Stimulated activated effector memory CD8-positive, alpha-beta T cell treated with anti-CD3 and anti-CD28 coated beads, Interleukin-12 subunit alpha, Interleukin-12 subunit beta, amount 100 ng/mL, for 72 hours (primary cell): ENCODE results near the gene BCL2L2.

Source experiments
- ATAC-seq: fragments of 150-1000 bp; cut with Tn5 transposase; 2 replicates; pipeline ENCODE4 v1.10.0; 2021
- DNase-seq, 2 donors: peaks; one replicate each; pipeline ENCODE4 v3.0.0; 2021 to 2022; ENCODE audit warnings: low spot score in 2 of 2
- H3K27ac Mint-ChIP-seq: one replicate; pipeline ENCODE4 v1.8.0; 2022; ENCODE audit warnings: mild to moderate bottlenecking, mixed read lengths
- H3K36me3 Mint-ChIP-seq: one replicate; pipeline ENCODE4 v1.8.0; 2022; ENCODE audit warnings: mild to moderate bottlenecking, mixed read lengths
- H3K4me1 Mint-ChIP-seq: one replicate; pipeline ENCODE4 v1.8.0; 2022; ENCODE audit warnings: mixed read lengths
- H3K4me3 Mint-ChIP-seq: one replicate; pipeline ENCODE4 v1.8.0; 2022; ENCODE audit warnings: mild to moderate bottlenecking, mixed read lengths
- H3K9me3 Mint-ChIP-seq: one replicate; pipeline ENCODE4 v1.8.0; 2022; ENCODE audit warnings: mixed read lengths

Gene BCL2L2

DNA sequence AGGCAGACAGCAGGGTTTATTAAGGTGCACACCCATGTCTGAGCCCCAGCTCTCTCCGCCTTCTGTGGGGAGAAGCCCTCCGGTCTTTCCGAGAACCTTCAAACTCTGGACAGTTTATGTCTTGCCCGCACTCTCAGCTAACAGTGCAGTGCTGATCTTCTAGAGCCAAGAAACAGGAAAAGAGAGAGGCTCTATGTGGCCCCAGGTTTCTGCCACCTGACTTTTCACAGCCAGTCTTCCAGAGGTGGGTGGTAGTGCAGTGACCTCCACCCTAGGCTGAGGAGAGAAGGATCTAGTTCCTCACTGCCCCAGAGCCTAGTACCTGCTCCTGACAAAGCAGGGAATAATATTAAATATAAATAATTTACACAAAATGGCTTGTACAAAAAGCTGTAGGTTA lies 50.0 kb downstream of the BCL2L2 start:
- H3K27ac Mint-ChIP-seq: no peak overlapping the region
- H3K4me1 Mint-ChIP-seq: peaks cover 11% of the 10 kb centered on the region
- DNase-seq: no peak
- H3K36me3 Mint-ChIP-seq: no peaks in the 10 kb centered on the region
- H3K9me3 Mint-ChIP-seq: no peaks in the 10 kb centered on the region
- no peak overlapping the region for H3K4me3 Mint-ChIP-seq
- ATAC-seq: no peak

DNA sequence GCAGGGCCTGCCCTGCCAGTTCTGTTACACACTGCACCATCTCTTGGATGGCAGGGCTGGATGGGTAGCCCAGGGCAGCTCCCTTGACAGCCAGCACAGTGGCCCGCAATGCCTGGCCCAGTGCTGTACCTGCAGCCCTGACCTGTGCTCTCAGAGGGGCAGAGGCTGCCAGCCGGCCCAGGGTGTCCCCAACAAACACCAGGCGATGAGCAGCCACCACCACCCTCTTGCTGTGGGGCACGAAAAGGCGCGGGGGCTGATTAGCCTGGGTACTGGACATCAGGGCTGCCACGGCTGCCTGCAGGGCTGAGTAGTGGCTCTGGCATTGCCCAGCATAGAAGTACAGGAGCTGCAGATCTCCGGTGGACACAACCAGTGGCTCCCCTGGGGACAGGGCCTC lies 50.6 kb downstream of the BCL2L2 start:
- Mint-ChIP-seq H3K9me3 (no peaks in the 10 kb centered on the region), H3K4me1 (peaks cover 11% of the 10 kb centered on the region), H3K36me3 (no peaks in the 10 kb centered on the region), H3K27ac (no peak overlapping the region), H3K4me3 (no peak overlapping the region)
- DNase-seq: no peak
- ATAC-seq: no peak

DNA sequence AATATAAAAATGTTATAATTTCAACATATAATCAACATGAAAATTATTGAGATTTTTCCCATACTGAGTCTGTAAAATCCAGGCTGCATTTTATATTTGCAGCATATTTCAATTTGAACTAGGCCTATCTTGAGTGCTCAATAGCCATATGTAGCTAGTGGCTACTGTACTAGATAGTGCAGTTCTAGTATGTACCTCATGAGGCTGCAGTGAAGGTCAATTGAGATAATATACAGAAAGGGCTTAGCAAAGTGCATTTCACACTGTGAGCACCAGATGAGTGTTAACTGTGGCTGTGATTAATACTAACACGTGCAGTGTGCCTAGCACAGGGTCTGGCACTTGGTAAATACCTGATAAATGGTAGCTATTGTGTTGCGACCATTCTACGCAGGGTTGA lies 51.4 kb downstream of the BCL2L2 start:
- Mint-ChIP-seq H3K4me1 (peaks cover 7% of the 10 kb centered on the region), H3K27ac (no peak overlapping the region), H3K4me3 (no peak overlapping the region), H3K36me3 (no peaks in the 10 kb centered on the region), H3K9me3 (no peaks in the 10 kb centered on the region)
- ATAC-seq (no peak), DNase-seq (no peak)

DNA sequence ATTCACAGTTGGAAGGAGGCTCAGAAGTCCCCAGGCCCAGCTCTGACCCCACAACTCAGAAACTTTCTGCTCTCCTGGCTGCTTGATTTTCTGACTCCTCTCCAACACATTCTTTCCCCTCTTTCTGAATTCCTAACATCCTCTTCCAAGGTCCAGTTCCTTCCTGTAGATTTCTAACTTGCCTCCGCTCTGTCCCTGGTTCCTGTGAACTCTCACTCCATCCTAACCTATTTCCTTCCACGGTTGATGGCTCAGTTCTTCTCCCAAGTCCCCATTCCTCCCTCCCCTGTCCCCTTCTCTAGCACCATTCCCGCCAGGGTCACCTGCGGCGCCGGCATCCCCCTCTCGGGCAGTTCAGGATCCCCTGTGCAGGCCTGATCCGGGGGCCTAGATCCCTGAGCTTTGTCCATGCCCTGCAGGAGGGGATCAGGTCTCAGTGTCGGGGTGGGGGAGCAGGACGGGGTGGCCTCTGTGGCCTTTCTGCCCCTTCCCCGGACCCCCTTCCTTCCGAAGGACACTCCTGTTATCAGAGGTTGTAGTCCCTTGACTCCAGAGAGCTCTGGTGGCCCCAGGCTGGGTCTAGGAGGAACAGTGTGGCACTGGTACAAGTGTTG lies 52.0 kb downstream of the BCL2L2 start:
- ATAC-seq: no peak
- DNase-seq: no peak
- Mint-ChIP-seq H3K4me1 (peaks cover 4% of the 10 kb centered on the region), H3K4me3 (no peak overlapping the region), H3K9me3 (no peaks in the 10 kb centered on the region), H3K27ac (no peak overlapping the region), H3K36me3 (no peaks in the 10 kb centered on the region)

DNA sequence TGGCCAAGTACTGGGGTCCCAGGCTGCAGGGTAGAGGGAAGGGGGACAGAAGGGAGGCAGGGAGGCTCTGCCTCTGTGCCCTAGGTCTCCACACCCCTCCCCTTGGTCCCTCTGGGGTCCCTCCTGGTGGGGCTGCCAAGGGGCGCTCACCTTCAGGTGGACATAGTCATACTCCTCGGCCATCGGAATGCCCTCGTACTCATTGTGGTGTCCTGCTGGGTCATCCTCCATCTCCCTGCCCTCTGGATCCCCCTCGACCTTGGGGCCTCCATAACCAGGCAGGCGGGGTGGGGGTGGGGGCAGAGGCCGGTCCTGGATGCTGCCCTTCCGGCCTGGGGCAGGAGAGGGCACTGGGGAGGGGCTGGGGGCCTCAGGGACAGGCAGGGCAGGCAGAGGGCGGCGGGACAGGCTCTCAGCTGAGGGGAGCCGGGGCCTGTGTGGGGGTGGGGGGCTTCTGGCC lies 52.6 kb downstream of the BCL2L2 start:
- Mint-ChIP-seq H3K9me3 (no peaks in the 10 kb centered on the region), H3K36me3 (no peaks in the 10 kb centered on the region), H3K27ac (no peak overlapping the region), H3K4me1 (peaks cover 4% of the 10 kb centered on the region), H3K4me3 (no peak overlapping the region)
- ATAC-seq: no peak
- DNase-seq: no peak

DNA sequence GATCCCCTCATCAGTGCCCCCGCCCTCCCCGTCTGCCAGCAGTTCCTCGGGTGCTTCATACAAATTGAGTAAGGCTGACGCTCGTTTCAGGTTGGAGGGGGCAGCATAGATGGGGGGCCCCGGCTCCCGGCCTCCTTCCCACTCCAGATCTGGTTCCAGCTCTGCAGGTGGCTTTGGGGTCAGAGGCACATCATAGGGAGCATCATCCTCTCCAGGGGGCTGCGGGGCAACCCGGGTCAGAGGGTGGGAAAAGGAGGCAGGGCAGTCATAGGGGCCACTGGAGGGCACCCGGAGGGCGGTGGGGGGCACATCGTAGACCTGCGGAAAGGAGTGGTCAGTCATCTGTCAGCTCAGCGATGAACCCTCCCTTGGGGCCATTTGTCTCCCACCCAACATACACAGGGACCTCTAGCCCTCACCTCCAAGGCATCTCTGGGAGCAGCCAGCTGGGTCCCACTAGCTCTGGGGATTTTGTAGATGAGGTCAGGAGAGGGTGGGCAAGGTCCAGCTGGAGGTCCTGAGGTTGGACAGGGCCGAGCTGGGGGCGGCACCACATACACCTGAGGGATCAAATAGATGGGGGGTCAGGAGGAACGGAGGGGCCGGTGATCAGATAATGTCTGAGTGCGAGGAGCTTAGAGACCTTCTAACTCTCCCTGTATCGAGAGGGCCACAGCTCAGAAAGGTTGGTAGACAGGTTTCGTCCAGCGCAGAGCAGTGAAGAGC lies 53.3 kb downstream of the BCL2L2 start:
- ATAC-seq (no peak), DNase-seq (no peak)
- Mint-ChIP-seq H3K4me1 (peaks cover 4% of the 10 kb centered on the region), H3K4me3 (no peak overlapping the region), H3K36me3 (no peaks in the 10 kb centered on the region), H3K27ac (no peak overlapping the region), H3K9me3 (no peaks in the 10 kb centered on the region)

DNA sequence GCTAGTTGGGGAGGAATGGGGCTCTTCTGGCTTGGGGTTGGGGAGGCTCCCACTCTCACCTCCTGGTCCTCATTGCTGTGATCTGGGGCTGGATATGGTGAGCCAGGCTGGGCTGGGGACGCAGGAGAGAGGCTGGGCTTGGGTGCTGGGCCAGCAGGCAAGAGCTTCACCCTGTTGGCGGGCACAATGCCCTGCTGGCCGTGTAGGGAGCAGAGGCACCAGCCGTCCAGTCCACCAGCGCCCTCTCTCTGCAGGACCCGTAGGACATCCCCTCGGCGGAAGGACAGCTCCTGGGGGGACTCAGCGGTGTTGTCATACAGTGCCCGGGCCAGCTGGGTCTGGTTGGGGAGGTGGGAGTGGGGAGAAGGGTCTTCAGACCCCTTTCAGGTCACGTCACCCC lies 53.9 kb downstream of the BCL2L2 start:
- Mint-ChIP-seq H3K4me3 (no peak overlapping the region), H3K9me3 (no peaks in the 10 kb centered on the region), H3K27ac (peak overlapping the region; percentile 4), H3K36me3 (no peaks in the 10 kb centered on the region), H3K4me1 (peaks cover 4% of the 10 kb centered on the region)
- no peak for ATAC-seq
- no peak for DNase-seq

DNA sequence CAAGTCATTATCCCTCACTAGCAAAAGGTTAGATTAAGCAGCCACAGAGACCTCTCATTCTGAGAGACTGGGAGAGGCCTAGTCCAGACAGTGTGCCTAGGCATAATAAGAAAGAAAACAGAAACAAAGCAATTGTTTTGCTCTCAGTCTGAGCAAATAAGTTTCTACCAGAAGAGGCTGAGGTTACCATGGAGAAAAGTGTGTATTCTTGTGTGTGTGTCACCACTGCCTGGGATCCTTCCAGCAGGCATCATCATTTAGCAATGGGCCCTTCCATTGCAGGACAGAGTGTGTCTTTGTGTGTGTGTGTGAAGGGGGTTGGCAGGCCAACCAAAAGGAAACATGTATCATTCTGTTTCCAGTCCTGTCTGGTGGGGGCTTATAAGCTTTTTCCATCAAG lies 54.7 kb downstream of the BCL2L2 start:
- Mint-ChIP-seq H3K9me3 (no peaks in the 10 kb centered on the region), H3K4me3 (no peak overlapping the region), H3K4me1 (peaks cover 4% of the 10 kb centered on the region), H3K27ac (peak overlapping the region; percentile 4), H3K36me3 (no peaks in the 10 kb centered on the region)
- ATAC-seq (peak; percentile 71), DNase-seq (no peak)
